Astrocyte (in vitro differentiated cells and primary cell): Measurements from ENCODE around the gene PLPPR2.

ENCODE experiments used
- EZH2 ChIP-seq: IDR thresholded peaks from 2 replicates; pipeline ENCODE4 v1.6.1; 2012; ENCODE audit warnings: mild to moderate bottlenecking, low read length, inconsistent platforms; ENCODE audit not compliant: insufficient read depth
- TF ChIP-seq, protein P1 (sequence below): IDR thresholded peaks from 2 replicates; pipeline ENCODE4 v1.5.1; 2011; ENCODE audit warnings: low read depth, mild to moderate bottlenecking, inconsistent platforms, low read length, moderate library complexity; ENCODE audit not compliant: insufficient read depth

DNA sequence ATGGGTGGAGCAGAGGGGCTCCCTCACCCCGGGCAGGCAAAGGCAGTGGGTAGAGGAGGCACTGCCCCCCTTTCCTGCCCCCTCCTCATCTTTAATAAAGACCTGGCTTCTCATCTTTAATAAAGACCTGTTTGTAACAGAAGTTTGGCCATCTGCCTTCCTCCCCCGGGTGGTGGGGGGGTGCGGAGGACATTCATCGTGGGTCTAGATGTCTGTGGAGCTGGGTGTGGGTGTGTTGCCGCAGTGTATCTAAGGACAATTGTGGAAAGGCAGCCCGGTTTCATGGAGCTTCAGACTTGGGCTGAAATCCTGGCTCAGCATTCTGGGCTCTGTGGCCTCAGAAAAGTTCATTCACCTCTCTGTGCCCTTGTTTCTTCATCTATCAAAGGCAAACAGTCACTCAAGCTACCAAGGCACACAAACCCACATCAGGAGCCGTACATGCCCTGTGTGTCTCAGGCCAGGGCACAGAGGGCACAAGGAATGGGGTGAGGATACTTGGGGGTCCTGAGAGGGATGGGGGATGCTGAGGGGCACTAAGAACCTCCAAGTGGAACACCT is 10.4 kb downstream of the PLPPR2 start:
- TF ChIP-seq, protein P1, sequence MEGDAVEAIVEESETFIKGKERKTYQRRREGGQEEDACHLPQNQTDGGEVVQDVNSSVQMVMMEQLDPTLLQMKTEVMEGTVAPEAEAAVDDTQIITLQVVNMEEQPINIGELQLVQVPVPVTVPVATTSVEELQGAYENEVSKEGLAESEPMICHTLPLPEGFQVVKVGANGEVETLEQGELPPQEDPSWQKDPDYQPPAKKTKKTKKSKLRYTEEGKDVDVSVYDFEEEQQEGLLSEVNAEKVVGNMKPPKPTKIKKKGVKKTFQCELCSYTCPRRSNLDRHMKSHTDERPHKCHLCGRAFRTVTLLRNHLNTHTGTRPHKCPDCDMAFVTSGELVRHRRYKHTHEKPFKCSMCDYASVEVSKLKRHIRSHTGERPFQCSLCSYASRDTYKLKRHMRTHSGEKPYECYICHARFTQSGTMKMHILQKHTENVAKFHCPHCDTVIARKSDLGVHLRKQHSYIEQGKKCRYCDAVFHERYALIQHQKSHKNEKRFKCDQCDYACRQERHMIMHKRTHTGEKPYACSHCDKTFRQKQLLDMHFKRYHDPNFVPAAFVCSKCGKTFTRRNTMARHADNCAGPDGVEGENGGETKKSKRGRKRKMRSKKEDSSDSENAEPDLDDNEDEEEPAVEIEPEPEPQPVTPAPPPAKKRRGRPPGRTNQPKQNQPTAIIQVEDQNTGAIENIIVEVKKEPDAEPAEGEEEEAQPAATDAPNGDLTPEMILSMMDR = no peak
- TF ChIP-seq EZH2 = no peak
